CD4-positive, alpha-beta memory T cell (primary cell): ENCODE data around the gene H2BK1. TPM values are rescaled to one million over a fixed set of nuclear protein-coding genes. Genes with fewer than 3 reads are reported as not detected.

Source experiments
- CTCF ChIA-PET: fragments of 350-600 bp; sonication (Branson Sonifier 250); formaldehyde crosslinking; loops from one replicate; lab custom pipeline; 2021; ENCODE audit warnings: inconsistent platforms; ENCODE audit not compliant: partially characterized antibody; lab: Charles Lee
- POLR2A ChIA-PET: fragments of 350-600 bp; sonication (Branson Sonifier 250); formaldehyde crosslinking; loops from one replicate; lab custom pipeline; 2021; ENCODE audit not compliant: partially characterized antibody; lab: Charles Lee
- DNase-seq, 5 donors: peaks; one replicate each; pipeline versions ENCODE4 v3.0.0 to v3.0.0-alpha.2; 2020 to 2022; ENCODE audit warnings: mixed read lengths in 1 of 5
- H3K27ac ChIP-seq: one replicate; pipeline ENCODE4 v1.7.0; 2013; ENCODE audit warnings: low read depth, low read length
- H3K27me3 ChIP-seq: 2 replicates; pipeline ENCODE4 v1.7.0; 2013; ENCODE audit warnings: mild to moderate bottlenecking, low read length, moderate library complexity; ENCODE audit not compliant: insufficient read depth
- H3K36me3 ChIP-seq: 2 replicates; pipeline ENCODE4 v1.7.0; 2013; ENCODE audit warnings: mild to moderate bottlenecking, low read length, moderate library complexity; ENCODE audit not compliant: insufficient read depth
- H3K4me1 ChIP-seq: 2 replicates; pipeline ENCODE4 v1.7.0; 2013; ENCODE audit warnings: mild to moderate bottlenecking, low read length, moderate library complexity; ENCODE audit not compliant: insufficient read depth
- H3K4me3 ChIP-seq, 2 donors: one replicate each; pipeline ENCODE4 v1.7.0; 2013; ENCODE audit warnings: low read length in 2 of 2, mild to moderate bottlenecking in 1 of 2
- H3K9me3 ChIP-seq, 2 donors: one replicate each; pipeline ENCODE4 v1.7.0; 2013; ENCODE audit warnings: low read length in 2 of 2, control low read depth in 1 of 2; ENCODE audit not compliant: control insufficient read depth in 1 of 2
- H3K27ac Mint-ChIP-seq, 7 donors: one replicate each; pipeline ENCODE4 v1.8.0; 2020 to 2021; ENCODE audit warnings: mixed read lengths in 7 of 7, mild to moderate bottlenecking in 6 of 7, inconsistent platforms in 3 of 7, moderate library complexity in 3 of 7
- H3K27me3 Mint-ChIP-seq, 2 donors: one replicate each; pipeline ENCODE4 v1.8.0; 2020 to 2021; ENCODE audit warnings: mixed read lengths in 2 of 2
- H3K36me3 Mint-ChIP-seq, 2 donors: one replicate each; pipeline ENCODE4 v1.8.0; 2020 to 2021; ENCODE audit warnings: mixed read lengths in 2 of 2, inconsistent platforms in 1 of 2, mild to moderate bottlenecking in 1 of 2
- H3K4me1 Mint-ChIP-seq, 4 donors: one replicate each; pipeline ENCODE4 v1.8.0; 2020 to 2021; ENCODE audit warnings: mixed read lengths in 4 of 4, mild to moderate bottlenecking in 1 of 4
- H3K4me3 Mint-ChIP-seq, 8 donors: one replicate each; pipeline ENCODE4 v1.8.0; 2020 to 2021; ENCODE audit warnings: mixed read lengths in 8 of 8, mild to moderate bottlenecking in 7 of 8, moderate library complexity in 6 of 8, inconsistent platforms in 3 of 8
- H3K9me3 Mint-ChIP-seq, 8 donors: one replicate each; pipeline ENCODE4 v1.8.0; 2020 to 2021; ENCODE audit warnings: mixed read lengths in 8 of 8, mild to moderate bottlenecking in 5 of 8, inconsistent platforms in 3 of 8, moderate library complexity in 1 of 8
- intact Hi-C: fragments of 100-400 bp; cut with micrococcal nuclease; formaldehyde crosslinking; loops from one replicate; pipeline ENCODE4 v1.15.1; 2023
- polyA plus RNA-seq, 2 donors: library from polyadenylated mRNA; unstranded; fragments of 300-500 nt; fragmentation: Illumina TruSeq; gene quantifications; one replicate each; pipeline ENCODE4 v1.2.3, GENCODE V29; 2021
- total RNA-seq, 2 experiments: library from RNA; stranded (reverse); gene quantifications; one replicate each; pipeline ENCODE4 v1.2.3, GENCODE V29; 2021

H2BK1 gene
- total and polyA plus RNA-seq, 4 experiments from 2014 or later, result 4.9 to 6.9 TPM; not detected in 2

GRCh38 chr7:151211155-151211772 lies 976 bp upstream of the H2BK1 start:
- Histone ChIP-seq H3K9me3 (no peaks in the 10 kb centered on the region), H3K4me1 (peaks cover 24% of the 10 kb centered on the region), H3K27me3 (no peaks in the 10 kb centered on the region), H3K4me3 (no peak overlapping the region), H3K36me3 (peaks cover 36% of the 10 kb centered on the region), H3K27ac (no peak overlapping the region)
- ChIA-PET CTCF (no interaction called here), POLR2A (interaction anchor here (0.7 kb wide), 1 partner anchor 21 kb away, joined by 3 read pairs; the partner anchor contains the start of gene CHPF2)
- intact Hi-C loops, result no loop called here
- Mint-ChIP-seq H3K36me3 (peaks cover 29 to 44% of the 10 kb centered on the region in 2 donors), H3K4me1 (peaks cover 24 to 41% (median 30%) of the 10 kb centered on the region in 4 donors), H3K27ac (peak overlapping the region in 4 of 7 donors; percentile 38 to 75 (median 68)), H3K27me3 (no peaks in the 10 kb centered on the region), H3K4me3 (no peak overlapping the region), H3K9me3 (peaks cover 0 to 2% (median 0%) of the 10 kb centered on the region in 8 donors)
- no peak for DNase-seq

GRCh38 chr7:151209588-151209987 lies 700 bp downstream of the H2BK1 start:
- ChIA-PET POLR2A (no interaction called here), CTCF (interaction anchor here (1.2 kb wide), 1 partner anchor 34 kb away, joined by 5 read pairs; no protein-coding TSS in a partner anchor)
- Mint-ChIP-seq H3K4me3 (peak overlapping the region in 1 of 8 donors; percentile 32), H3K36me3 (peaks cover 14 to 28% of the 10 kb centered on the region in 2 donors), H3K27me3 (no peaks in the 10 kb centered on the region), H3K4me1 (peaks cover 27 to 56% (median 39%) of the 10 kb centered on the region in 4 donors), H3K9me3 (peaks cover 0 to 2% (median 0%) of the 10 kb centered on the region in 8 donors), H3K27ac (peak overlapping the region in 5 of 7 donors; percentile 64 to 91 (median 79))
- H3K27me3 ChIP-seq, result no peaks in the 10 kb centered on the region
- H3K4me1 ChIP-seq, result peaks cover 37% of the 10 kb centered on the region
- intact Hi-C loops, result loop anchor here (5.0 kb wide), 1 partner anchor 38 kb away; the partner anchor contains the start of gene SMARCD3
- DNase-seq, result no peak
- H3K9me3 ChIP-seq, result no peaks in the 10 kb centered on the region
- no peak overlapping the region for H3K4me3 ChIP-seq
- no peak overlapping the region for H3K27ac ChIP-seq
- H3K36me3 ChIP-seq, result peaks cover 19% of the 10 kb centered on the region

GRCh38 chr7:151208253-151208862 lies 1.9 kb downstream of the H2BK1 start:
- peak overlapping the region in 3 of 8 donors; percentile 3 to 68 (median 31) for H3K4me3 Mint-ChIP-seq
- POLR2A ChIA-PET, result interaction anchor here (0.6 to 2.7 kb wide), 4 partner anchors 10 to 1181 kb away, joined by 3 to 25 read pairs (median 11); partner anchors contain the start of genes ABCF2 and CHPF2
- intact Hi-C loops, result loop anchor here (5.0 kb wide), 1 partner anchor 39 kb away; the partner anchor contains the start of gene SMARCD3

GRCh38 chr7:151207804-151208203 lies 2.5 kb downstream of the H2BK1 start:
- H3K4me3 ChIP-seq, result no peak overlapping the region
- no peaks in the 10 kb centered on the region for H3K27me3 ChIP-seq
- peaks cover 37% of the 10 kb centered on the region for H3K4me1 ChIP-seq
- no peaks in the 10 kb centered on the region for H3K9me3 ChIP-seq
- peak overlapping the region; percentile 82 to 99 (median 98) for H3K27ac Mint-ChIP-seq
- ChIA-PET POLR2A (interaction anchor here (0.6 to 2.7 kb wide), 6 partner anchors 10 to 1181 kb away, joined by 3 to 25 read pairs (median 6); partner anchors contain the start of genes ABCF2 and CHPF2), CTCF (interaction anchor here (1.0 to 2.9 kb wide), 4 partner anchors 14 to 38 kb away, joined by 3 to 26 read pairs (median 4); no protein-coding TSS in a partner anchor)
- peak overlapping the region; percentile 57 for H3K27ac ChIP-seq
- H3K36me3 Mint-ChIP-seq, result peaks cover 4 to 13% of the 10 kb centered on the region in 2 donors
- intact Hi-C loops, result loop anchor here (1.0 to 5.0 kb wide), 2 partner anchors 19 to 39 kb away; partner anchors contain the start of genes ABCF2 and SMARCD3
- H3K4me3 Mint-ChIP-seq, result peak overlapping the region in 6 of 8 donors; percentile 52 to 89 (median 79)
- no peak for DNase-seq
- peaks cover 27 to 56% (median 40%) of the 10 kb centered on the region in 4 donors for H3K4me1 Mint-ChIP-seq
- no peaks in the 10 kb centered on the region for H3K9me3 Mint-ChIP-seq
- H3K27me3 Mint-ChIP-seq, result no peaks in the 10 kb centered on the region
- H3K36me3 ChIP-seq, result peaks cover 1% of the 10 kb centered on the region

More at GRCh38 chr7:151208253-151208862, 1.9 kb downstream of the H2BK1 start:
- Mint-ChIP-seq H3K4me1 (peaks cover 27 to 56% (median 40%) of the 10 kb centered on the region in 4 donors), H3K27me3 (no peaks in the 10 kb centered on the region), H3K9me3 (no peaks in the 10 kb centered on the region), H3K36me3 (peaks cover 9 to 18% of the 10 kb centered on the region in 2 donors), H3K27ac (peak overlapping the region; percentile 41 to 99 (median 98))
- CTCF ChIA-PET, result interaction anchor here (1.2 to 2.9 kb wide), 3 partner anchors 17 to 36 kb away, joined by 3 to 26 read pairs (median 5); no protein-coding TSS in a partner anchor
- H3K27me3 ChIP-seq, result no peaks in the 10 kb centered on the region
- DNase-seq, result no peak
- H3K27ac ChIP-seq, result peak overlapping the region; percentile 57
- H3K4me1 ChIP-seq, result peaks cover 37% of the 10 kb centered on the region
- H3K4me3 ChIP-seq, result no peak overlapping the region
- no peaks in the 10 kb centered on the region for H3K9me3 ChIP-seq
- H3K36me3 ChIP-seq, result peaks cover 7% of the 10 kb centered on the region

GRCh38 chr7:151207315-151207714 lies 3.0 kb downstream of the H2BK1 start:
- H3K27me3 Mint-ChIP-seq, result no peaks in the 10 kb centered on the region
- peak overlapping the region; percentile 82 to 99 (median 98) for H3K27ac Mint-ChIP-seq
- H3K27me3 ChIP-seq, result no peaks in the 10 kb centered on the region
- H3K4me1 Mint-ChIP-seq, result peaks cover 27 to 56% (median 40%) of the 10 kb centered on the region in 4 donors
- H3K4me3 Mint-ChIP-seq, result peak overlapping the region in 7 of 8 donors; percentile 52 to 89 (median 79)
- ChIA-PET CTCF (interaction anchor here (1.0 to 2.9 kb wide), 6 partner anchors 12 to 40 kb away, joined by 3 to 26 read pairs (median 4); no protein-coding TSS in a partner anchor), POLR2A (interaction anchor here (0.6 to 2.7 kb wide), 6 partner anchors 17 to 176 kb away, joined by 3 to 25 read pairs (median 6); partner anchors contain the start of genes ABCF2 and CHPF2)
- H3K9me3 ChIP-seq, result no peaks in the 10 kb centered on the region
- intact Hi-C loops, result loop anchor here (1.0 to 5.0 kb wide), 2 partner anchors 20 to 40 kb away; partner anchors contain the start of genes ABCF2 and SMARCD3
- DNase-seq, result no peak
- H3K4me3 ChIP-seq, result no peak overlapping the region
- H3K9me3 Mint-ChIP-seq, result no peaks in the 10 kb centered on the region
- H3K4me1 ChIP-seq, result peaks cover 37% of the 10 kb centered on the region
- H3K27ac ChIP-seq, result peak overlapping the region; percentile 57
- H3K36me3 ChIP-seq, result no peaks in the 10 kb centered on the region
- peaks cover 4 to 11% of the 10 kb centered on the region in 2 donors for H3K36me3 Mint-ChIP-seq

GRCh38 chr7:151206914-151207313 lies 3.4 kb downstream of the H2BK1 start:
- no peak overlapping the region for H3K4me3 ChIP-seq
- no peaks in the 10 kb centered on the region for H3K27me3 ChIP-seq
- intact Hi-C loops, result loop anchor here (1.0 to 5.0 kb wide), 2 partner anchors 20 to 40 kb away; partner anchors contain the start of genes ABCF2 and SMARCD3
- peaks cover 27 to 56% (median 40%) of the 10 kb centered on the region in 4 donors for H3K4me1 Mint-ChIP-seq
- peak overlapping the region; percentile 82 to 99 (median 98) for H3K27ac Mint-ChIP-seq
- H3K36me3 ChIP-seq, result no peaks in the 10 kb centered on the region
- ChIA-PET CTCF (interaction anchor here (1.0 to 2.9 kb wide), 6 partner anchors 11 to 40 kb away, joined by 3 to 26 read pairs (median 4); no protein-coding TSS in a partner anchor), POLR2A (interaction anchor here (0.6 to 2.7 kb wide), 7 partner anchors 18 to 177 kb away, joined by 3 to 25 read pairs (median 3); partner anchors contain the start of genes ABCF2 and CHPF2)
- H3K4me3 Mint-ChIP-seq, result peak overlapping the region; percentile 52 to 89 (median 78)
- no peaks in the 10 kb centered on the region for H3K9me3 Mint-ChIP-seq
- DNase-seq, result peak; percentile 71 to 83 (median 81)
- peaks cover 37% of the 10 kb centered on the region for H3K4me1 ChIP-seq
- H3K36me3 Mint-ChIP-seq, result peaks cover 4 to 7% of the 10 kb centered on the region in 2 donors
- H3K9me3 ChIP-seq, result no peaks in the 10 kb centered on the region
- H3K27ac ChIP-seq, result peak overlapping the region; percentile 57
- no peaks in the 10 kb centered on the region for H3K27me3 Mint-ChIP-seq
